ENCODE measurements around the gene ASPG. TPM values are rescaled to one million over a fixed set of nuclear protein-coding genes. Genes with fewer than 3 reads are reported as not detected.

Gene ASPG
- polyA plus RNA-seq, 1 donor from 2014 or later, result 0.16 TPM

DNA sequence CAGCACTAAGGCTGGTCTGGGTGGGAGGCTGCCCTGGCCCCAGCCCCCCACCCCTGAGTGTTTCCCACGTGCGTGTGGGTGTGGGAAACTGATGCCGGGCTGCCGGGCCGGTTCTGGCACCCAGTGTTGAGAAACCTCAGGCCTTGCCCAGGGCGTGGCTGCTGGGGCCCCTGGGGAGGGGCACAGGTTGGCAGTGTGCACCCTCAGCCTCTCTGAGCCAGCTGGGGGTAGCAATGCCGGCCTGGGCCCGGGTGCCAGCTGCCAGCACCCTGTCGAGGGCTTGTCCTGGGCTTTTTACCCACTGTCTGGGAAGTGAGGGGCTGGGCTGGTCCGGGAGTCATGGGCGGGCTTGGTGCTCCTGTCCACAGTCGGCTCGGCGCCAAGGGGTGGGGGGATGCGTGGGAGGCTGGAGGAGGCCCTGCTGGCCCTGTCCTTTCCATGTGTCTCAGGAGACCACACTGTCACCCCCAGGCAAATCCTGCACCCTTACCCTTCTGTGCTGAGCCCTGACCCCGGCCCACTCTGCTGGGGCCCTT, 15.7 kb downstream of the ASPG start:
- Histone ChIP-seq H3K4me2 (ENCODE audit: low read length) (no peak overlapping the region), H3K9me3 (ENCODE audit: low read length) (no peaks in the 10 kb centered on the region), H3K79me2 (replicated peaks; ENCODE audit: insufficient read depth, low read length) (no peaks in the 10 kb centered on the region), H3K9ac (ENCODE audit: low read length) (no peak overlapping the region), H3K9me2 (ENCODE audit: insufficient read depth, low read length) (no peaks in the 10 kb centered on the region), H4K20me1 (ENCODE audit: insufficient read depth) (no peaks in the 10 kb centered on the region), H2AFZ (ENCODE audit: low read depth, low read length) (no peak overlapping the region), H3K4me3 (ENCODE audit: low read length) (no peak overlapping the region), H3K27ac (ENCODE audit: low read length) (no peak overlapping the region), H3K36me3 (ENCODE audit: insufficient read depth, low read length) (no peaks in the 10 kb centered on the region), H3F3A (ENCODE audit: insufficient read depth, low read length, poor library complexity, severe bottlenecking) (no peaks in the 10 kb centered on the region), H3K27me3 (ENCODE audit: insufficient read depth, low read depth, low read length) (no peaks in the 10 kb centered on the region)
- TF ChIP-seq POLR2AphosphoS5 (IDR thresholded peaks at IDR 0.05), result no peak
- TF ChIP-seq, protein P1, sequence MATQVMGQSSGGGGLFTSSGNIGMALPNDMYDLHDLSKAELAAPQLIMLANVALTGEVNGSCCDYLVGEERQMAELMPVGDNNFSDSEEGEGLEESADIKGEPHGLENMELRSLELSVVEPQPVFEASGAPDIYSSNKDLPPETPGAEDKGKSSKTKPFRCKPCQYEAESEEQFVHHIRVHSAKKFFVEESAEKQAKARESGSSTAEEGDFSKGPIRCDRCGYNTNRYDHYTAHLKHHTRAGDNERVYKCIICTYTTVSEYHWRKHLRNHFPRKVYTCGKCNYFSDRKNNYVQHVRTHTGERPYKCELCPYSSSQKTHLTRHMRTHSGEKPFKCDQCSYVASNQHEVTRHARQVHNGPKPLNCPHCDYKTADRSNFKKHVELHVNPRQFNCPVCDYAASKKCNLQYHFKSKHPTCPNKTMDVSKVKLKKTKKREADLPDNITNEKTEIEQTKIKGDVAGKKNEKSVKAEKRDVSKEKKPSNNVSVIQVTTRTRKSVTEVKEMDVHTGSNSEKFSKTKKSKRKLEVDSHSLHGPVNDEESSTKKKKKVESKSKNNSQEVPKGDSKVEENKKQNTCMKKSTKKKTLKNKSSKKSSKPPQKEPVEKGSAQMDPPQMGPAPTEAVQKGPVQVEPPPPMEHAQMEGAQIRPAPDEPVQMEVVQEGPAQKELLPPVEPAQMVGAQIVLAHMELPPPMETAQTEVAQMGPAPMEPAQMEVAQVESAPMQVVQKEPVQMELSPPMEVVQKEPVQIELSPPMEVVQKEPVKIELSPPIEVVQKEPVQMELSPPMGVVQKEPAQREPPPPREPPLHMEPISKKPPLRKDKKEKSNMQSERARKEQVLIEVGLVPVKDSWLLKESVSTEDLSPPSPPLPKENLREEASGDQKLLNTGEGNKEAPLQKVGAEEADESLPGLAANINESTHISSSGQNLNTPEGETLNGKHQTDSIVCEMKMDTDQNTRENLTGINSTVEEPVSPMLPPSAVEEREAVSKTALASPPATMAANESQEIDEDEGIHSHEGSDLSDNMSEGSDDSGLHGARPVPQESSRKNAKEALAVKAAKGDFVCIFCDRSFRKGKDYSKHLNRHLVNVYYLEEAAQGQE (IDR thresholded peaks at IDR 0.05; ENCODE audit: borderline replicate concordance), result no peak

DNA sequence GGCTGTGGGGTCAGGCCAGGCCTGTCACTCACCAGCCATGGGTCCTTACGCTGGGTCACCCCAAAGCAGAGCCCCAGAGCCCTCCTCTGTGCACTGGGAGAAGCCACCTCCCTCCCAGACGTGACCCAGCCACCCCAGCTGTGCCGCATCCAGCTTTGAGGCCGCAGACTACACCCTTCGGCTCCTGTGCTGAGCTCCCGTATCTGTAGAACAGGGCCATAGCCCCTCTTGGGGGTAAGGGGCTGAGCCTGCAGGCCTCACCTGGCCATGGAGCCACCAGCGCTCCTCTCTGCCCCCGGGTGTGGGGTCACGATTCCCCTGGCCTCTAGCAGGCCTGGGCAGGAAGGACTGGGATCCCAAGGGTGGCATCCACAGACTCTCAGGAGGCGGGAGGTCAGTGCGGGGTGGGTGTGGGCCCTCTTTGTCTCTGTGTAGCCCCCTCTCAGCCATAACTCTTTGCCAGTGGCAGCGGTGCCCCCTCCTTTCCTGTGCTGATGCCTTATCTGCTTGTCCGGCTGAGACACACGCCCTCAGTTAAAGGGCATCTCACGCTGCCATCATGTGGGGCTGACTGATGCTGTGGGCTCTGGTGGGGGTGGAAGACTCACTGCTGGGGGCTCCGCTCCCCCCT, 16.3 kb downstream of the ASPG start:
- Histone ChIP-seq H2AFZ (ENCODE audit: low read depth, low read length) (no peak overlapping the region), H3K27me3 (ENCODE audit: insufficient read depth, low read depth, low read length) (no peaks in the 10 kb centered on the region), H3K4me2 (ENCODE audit: low read length) (no peak overlapping the region), H3F3A (ENCODE audit: insufficient read depth, low read length, poor library complexity, severe bottlenecking) (no peaks in the 10 kb centered on the region), H3K36me3 (ENCODE audit: insufficient read depth, low read length) (no peaks in the 10 kb centered on the region), H3K9me3 (ENCODE audit: low read length) (no peaks in the 10 kb centered on the region), H3K9me2 (ENCODE audit: insufficient read depth, low read length) (no peaks in the 10 kb centered on the region), H3K4me3 (ENCODE audit: low read length) (no peak overlapping the region), H3K9ac (ENCODE audit: low read length) (no peak overlapping the region), H3K79me2 (replicated peaks; ENCODE audit: insufficient read depth, low read length) (no peaks in the 10 kb centered on the region), H3K27ac (ENCODE audit: low read length) (no peak overlapping the region), H4K20me1 (ENCODE audit: insufficient read depth) (no peaks in the 10 kb centered on the region)
- no peak for TF ChIP-seq RAD21 (conservative IDR thresholded peaks at IDR 0.05)
- TF ChIP-seq EP300 (conservative IDR thresholded peaks at IDR 0.05; ENCODE audit: poor library complexity, severe bottlenecking), result no peak
- TF ChIP-seq, protein P2, sequence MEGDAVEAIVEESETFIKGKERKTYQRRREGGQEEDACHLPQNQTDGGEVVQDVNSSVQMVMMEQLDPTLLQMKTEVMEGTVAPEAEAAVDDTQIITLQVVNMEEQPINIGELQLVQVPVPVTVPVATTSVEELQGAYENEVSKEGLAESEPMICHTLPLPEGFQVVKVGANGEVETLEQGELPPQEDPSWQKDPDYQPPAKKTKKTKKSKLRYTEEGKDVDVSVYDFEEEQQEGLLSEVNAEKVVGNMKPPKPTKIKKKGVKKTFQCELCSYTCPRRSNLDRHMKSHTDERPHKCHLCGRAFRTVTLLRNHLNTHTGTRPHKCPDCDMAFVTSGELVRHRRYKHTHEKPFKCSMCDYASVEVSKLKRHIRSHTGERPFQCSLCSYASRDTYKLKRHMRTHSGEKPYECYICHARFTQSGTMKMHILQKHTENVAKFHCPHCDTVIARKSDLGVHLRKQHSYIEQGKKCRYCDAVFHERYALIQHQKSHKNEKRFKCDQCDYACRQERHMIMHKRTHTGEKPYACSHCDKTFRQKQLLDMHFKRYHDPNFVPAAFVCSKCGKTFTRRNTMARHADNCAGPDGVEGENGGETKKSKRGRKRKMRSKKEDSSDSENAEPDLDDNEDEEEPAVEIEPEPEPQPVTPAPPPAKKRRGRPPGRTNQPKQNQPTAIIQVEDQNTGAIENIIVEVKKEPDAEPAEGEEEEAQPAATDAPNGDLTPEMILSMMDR (IDR thresholded peaks at IDR 0.05; ENCODE audit: poor library complexity, severe bottlenecking), result no peak
- no peak for TF ChIP-seq MXI1 (conservative IDR thresholded peaks at IDR 0.05; ENCODE audit: poor library complexity, severe bottlenecking)
- TF ChIP-seq TAF1 (IDR thresholded peaks at IDR 0.05; ENCODE audit: low read depth), result no peak
- TF ChIP-seq, protein P1 (IDR thresholded peaks at IDR 0.05; ENCODE audit: borderline replicate concordance), result no peak

Data from neural cell (in vitro differentiated cells).